Ammon's horn (tissue), 1 donor: Measurements from ENCODE around the gene OR2V1.
"Not testable (repeated sequence)": the region's sequence is repeated elsewhere in the genome, so short reads cannot be mapped to it uniquely, and the experiment has no call there.

Experiments
- DNase-seq: peaks from one replicate; pipeline ENCODE4 v3.0.0-alpha.2; 2016; ENCODE audit warnings: low spot score

Gene OR2V1

GRCh38 chr5:181127907-181128626 is 2.9 kb downstream of the OR2V1 start:
- DNase-seq, result no peak

GRCh38 chr5:181127456-181127855 is 3.5 kb downstream of the OR2V1 start:
- no peak for DNase-seq

- no peak for DNase-seq
Measured at GRCh38 chr5:181126841-181127240, 4.1 kb downstream of the OR2V1 start.

GRCh38 chr5:181124526-181124925 is 6.4 kb downstream of the OR2V1 start:
- DNase-seq, result no peak

- DNase-seq, result no peak
Measured at GRCh38 chr5:181121675-181122561, 9.1 kb downstream of the OR2V1 start.

GRCh38 chr5:181120761-181121160 is 10.2 kb downstream of the OR2V1 start:
- no peak for DNase-seq

GRCh38 chr5:181120306-181120705 is 10.7 kb downstream of the OR2V1 start:
- DNase-seq, result no peak

- no peak for DNase-seq
Measured at GRCh38 chr5:181119105-181119504, 11.9 kb downstream of the OR2V1 start.

- DNase-seq, result no peak
Measured at GRCh38 chr5:181118369-181118768, 12.6 kb downstream of the OR2V1 start.

GRCh38 chr5:181114844-181115778 is 15.9 kb downstream of the OR2V1 start:
- no peak for DNase-seq

- DNase-seq, result no peak
Measured at GRCh38 chr5:181114284-181114843, 16.6 kb downstream of the OR2V1 start.

GRCh38 chr5:181113572-181113971 is 17.4 kb downstream of the OR2V1 start:
- not testable (repeated sequence) for DNase-seq

GRCh38 chr5:181112476-181112875 is 18.5 kb downstream of the OR2V1 start:
- DNase-seq, result no peak

- no peak for DNase-seq
Measured at GRCh38 chr5:181111010-181111409, 20.0 kb downstream of the OR2V1 start.

- DNase-seq, result no peak
Measured at GRCh38 chr5:181109489-181110013, 21.4 kb downstream of the OR2V1 start.

GRCh38 chr5:181108578-181109165 is 22.3 kb downstream of the OR2V1 start:
- DNase-seq, result no peak

- DNase-seq, result peak; percentile 28
Measured at GRCh38 chr5:181107699-181108098, 23.3 kb downstream of the OR2V1 start.

GRCh38 chr5:181105391-181106025 is 25.5 kb downstream of the OR2V1 start:
- no peak for DNase-seq

GRCh38 chr5:181104606-181105390 is 26.2 kb downstream of the OR2V1 start:
- not testable (repeated sequence) for DNase-seq

- DNase-seq, result not testable (repeated sequence)
Measured at GRCh38 chr5:181104259-181104568, 26.8 kb downstream of the OR2V1 start.
